SU-DHL-6 (cell line): ENCODE results near the gene MYCBPAP.
A peak's percentile ranks its signal among the peaks of the same experiment; 100 is the strongest.

ENCODE experiments used
- H2AFZ ChIP-seq: fragments of 200-600 bp; sonication (generic); 2 replicates; pipeline ENCODE4 v1.6.1; 2014; ENCODE audit warnings: low read depth, mild to moderate bottlenecking, moderate library complexity, mixed read lengths, antibody characterized with exemption, low read length; ENCODE audit not compliant: severe bottlenecking
- H3F3A ChIP-seq: fragments of 200-600 bp; shearing (Covaris generic); 2 replicates; pipeline ENCODE4 v1.6.0; 2016; ENCODE audit warnings: antibody characterized with exemption, mild to moderate bottlenecking; ENCODE audit not compliant: insufficient read depth
- H3K27ac ChIP-seq: fragments of 200-600 bp; sonication (generic); 2 replicates; pipeline ENCODE4 v1.5.1; 2016; ENCODE audit warnings: low read depth, mild to moderate bottlenecking, low read length, moderate library complexity, mixed read lengths
- H3K27me3 ChIP-seq: fragments of 200-600 bp; sonication (generic), shearing (Covaris generic); 2 replicates; pipeline ENCODE4 v1.6.0; 2014; ENCODE audit warnings: mild to moderate bottlenecking, low read length
- H3K36me3 ChIP-seq: fragments of 200-600 bp; sonication (generic); 2 replicates; pipeline ENCODE4 v1.6.1; 2014; ENCODE audit warnings: mild to moderate bottlenecking, low read length, mixed read lengths
- H3K4me2 ChIP-seq: fragments of 300-600, 200-600 bp; shearing (Covaris generic), sonication (generic); 2 replicates; pipeline ENCODE4 v1.6.0; 2014; ENCODE audit warnings: low read length, low read depth, mild to moderate bottlenecking; ENCODE audit not compliant: poor library complexity, severe bottlenecking
- H3K4me3 ChIP-seq: fragments of 200-600 bp; sonication (generic); 2 replicates; pipeline ENCODE4 v1.5.1; 2014; ENCODE audit warnings: antibody characterized with exemption, low read length, mild to moderate bottlenecking, mixed read lengths; ENCODE audit not compliant: insufficient read depth, poor library complexity, severe bottlenecking
- H3K79me2 ChIP-seq: fragments of 200-600 bp; sonication (generic); 2 replicates; pipeline ENCODE4 v1.6.1; 2014; ENCODE audit warnings: mild to moderate bottlenecking, low read length, moderate library complexity; ENCODE audit not compliant: insufficient read depth
- H3K9ac ChIP-seq: fragments of 200-600 bp; sonication (generic); 2 replicates; pipeline ENCODE4 v1.7.0; 2014; ENCODE audit warnings: mild to moderate bottlenecking, low read length
- H3K9me2 ChIP-seq: fragments of 200-600 bp; sonication (generic); replicated peaks from 2 replicates; pipeline ENCODE4 v1.6.1; 2014; ENCODE audit warnings: low read length; ENCODE audit not compliant: insufficient read depth
- H3K9me3 ChIP-seq: fragments of 200-600 bp; sonication (generic); 2 replicates; pipeline ENCODE4 v1.6.1; 2014; ENCODE audit warnings: low read length, mixed read lengths; ENCODE audit not compliant: insufficient read depth
- H4K20me1 ChIP-seq: fragments of 200-600 bp; sonication (generic); 2 replicates; pipeline ENCODE4 v1.6.1; 2014; ENCODE audit warnings: low read depth, mild to moderate bottlenecking, antibody characterized with exemption, low read length, moderate library complexity, mixed read lengths
- CTCF ChIP-seq: fragments of 200-600 bp; sonication (generic); IDR thresholded peaks from one replicate; pipeline ENCODE4 v1.5.1; 2017; ENCODE audit warnings: antibody characterized with exemption, mild to moderate bottlenecking, low read length, moderate library complexity; ENCODE audit not compliant: insufficient read depth, poor library complexity, severe bottlenecking
- EZH2phosphoT487 ChIP-seq: fragments of 200-600 bp; sonication (generic), shearing (Covaris generic); conservative IDR thresholded peaks from 2 replicates; pipeline ENCODE4 v1.6.1; 2018; ENCODE audit warnings: mild to moderate bottlenecking, antibody characterized with exemption, low read length, moderate library complexity, mixed read lengths

MYCBPAP gene

GRCh38 chr17:50544516-50544915 is 36.3 kb downstream of the MYCBPAP start:
- no peaks in the 10 kb centered on the region for H3F3A ChIP-seq
- no peak overlapping the region for H3K27ac ChIP-seq
- no peaks in the 10 kb centered on the region for H4K20me1 ChIP-seq
- no peaks in the 10 kb centered on the region for H3K27me3 ChIP-seq
- TF ChIP-seq CTCF (no peak), EZH2phosphoT487 (no peak)
- H3K36me3 ChIP-seq = no peaks in the 10 kb centered on the region
- no peak overlapping the region for H2AFZ ChIP-seq
- no peak overlapping the region for H3K9ac ChIP-seq
- no peaks in the 10 kb centered on the region for H3K9me2 ChIP-seq
- H3K4me2 ChIP-seq = no peak overlapping the region
- H3K79me2 ChIP-seq = no peaks in the 10 kb centered on the region
- H3K9me3 ChIP-seq = no peaks in the 10 kb centered on the region
- H3K4me3 ChIP-seq = no peak overlapping the region

- TF ChIP-seq EZH2phosphoT487 = no peak
- no peak for TF ChIP-seq CTCF
- no peaks in the 10 kb centered on the region for H3K9me3 ChIP-seq
- no peaks in the 10 kb centered on the region for H3K9me2 ChIP-seq
- H3K27me3 ChIP-seq = no peaks in the 10 kb centered on the region
- H3F3A ChIP-seq = no peaks in the 10 kb centered on the region
- H3K27ac ChIP-seq = no peak overlapping the region
- H4K20me1 ChIP-seq = no peaks in the 10 kb centered on the region
- no peak overlapping the region for H3K4me2 ChIP-seq
- H3K36me3 ChIP-seq = no peaks in the 10 kb centered on the region
- H3K4me3 ChIP-seq = no peak overlapping the region
- no peaks in the 10 kb centered on the region for H3K79me2 ChIP-seq
- H3K9ac ChIP-seq = no peak overlapping the region
- no peak overlapping the region for H2AFZ ChIP-seq
Measured at GRCh38 chr17:50545311-50545710, 37.1 kb downstream of the MYCBPAP start.

- no peaks in the 10 kb centered on the region for H3K27me3 ChIP-seq
- no peak overlapping the region for H2AFZ ChIP-seq
- no peaks in the 10 kb centered on the region for H3K9me3 ChIP-seq
- H3K4me3 ChIP-seq = no peak overlapping the region
- no peak overlapping the region for H3K9ac ChIP-seq
- H3K79me2 ChIP-seq = no peaks in the 10 kb centered on the region
- H3K27ac ChIP-seq = no peak overlapping the region
- H3K4me2 ChIP-seq = peak overlapping the region; percentile 37
- no peaks in the 10 kb centered on the region for H3K36me3 ChIP-seq
- H4K20me1 ChIP-seq = no peaks in the 10 kb centered on the region
- H3K9me2 ChIP-seq = no peaks in the 10 kb centered on the region
- H3F3A ChIP-seq = no peaks in the 10 kb centered on the region
- TF ChIP-seq CTCF (no peak), EZH2phosphoT487 (no peak)
Measured at GRCh38 chr17:50546701-50547034, 38.4 kb downstream of the MYCBPAP start.
